ENCODE data around the gene CPVL.

CPVL gene

GRCh38 chr7:29130096-29130495 lies 16.2 kb downstream of the CPVL start:
- H3K79me2 ChIP-seq (ENCODE audit: control insufficient read depth, low read length): no peaks in the 10 kb centered on the region
- no peaks in the 10 kb centered on the region for H3F3A ChIP-seq (ENCODE audit: control insufficient read depth, insufficient read depth)
- no peaks in the 10 kb centered on the region for H3K9me2 ChIP-seq (replicated peaks; ENCODE audit: control insufficient read depth, low read length)
- no peaks in the 10 kb centered on the region for H3K27me3 ChIP-seq (ENCODE audit: control insufficient read depth, low read length)
- H4K20me1 ChIP-seq (ENCODE audit: control insufficient read depth, insufficient read depth, low read depth, low read length): no peaks in the 10 kb centered on the region
- H3K9me3 ChIP-seq (ENCODE audit: control insufficient read depth, insufficient read depth, low read length): no peaks in the 10 kb centered on the region
- TF ChIP-seq CTCF (IDR thresholded peaks at IDR 0.05; ENCODE audit: low read depth, low read length, poor library complexity, severe bottlenecking) (no peak), EZH2phosphoT487 (IDR thresholded peaks at IDR 0.05; ENCODE audit: borderline replicate concordance, low read length) (no peak)
- no peaks in the 10 kb centered on the region for H3K36me3 ChIP-seq (ENCODE audit: control insufficient read depth, low read length)
- no peaks in the 10 kb centered on the region for H3K4me1 ChIP-seq (ENCODE audit: control insufficient read depth, low read length)
- no peak overlapping the region for H3K27ac ChIP-seq (ENCODE audit: low read depth, low read length)
- H3K4me3 ChIP-seq (ENCODE audit: low read length): no peak overlapping the region
- no peak overlapping the region for H3K4me2 ChIP-seq (ENCODE audit: low read length)

GRCh38 chr7:29127527-29127926 lies 18.8 kb downstream of the CPVL start:
- no peak overlapping the region for H3K27ac ChIP-seq (ENCODE audit: low read depth, low read length)
- H3K9me3 ChIP-seq (ENCODE audit: control insufficient read depth, insufficient read depth, low read length): no peaks in the 10 kb centered on the region
- no peak overlapping the region for H3K4me2 ChIP-seq (ENCODE audit: low read length)
- H3K79me2 ChIP-seq (ENCODE audit: control insufficient read depth, low read length): no peaks in the 10 kb centered on the region
- H3F3A ChIP-seq (ENCODE audit: control insufficient read depth, insufficient read depth): no peaks in the 10 kb centered on the region
- no peaks in the 10 kb centered on the region for H3K9me2 ChIP-seq (replicated peaks; ENCODE audit: control insufficient read depth, low read length)
- TF ChIP-seq EZH2phosphoT487 (IDR thresholded peaks at IDR 0.05; ENCODE audit: borderline replicate concordance, low read length): no peak
- TF ChIP-seq CTCF (IDR thresholded peaks at IDR 0.05; ENCODE audit: low read depth, low read length, poor library complexity, severe bottlenecking): no peak
- no peaks in the 10 kb centered on the region for H3K27me3 ChIP-seq (ENCODE audit: control insufficient read depth, low read length)
- H3K4me1 ChIP-seq (ENCODE audit: control insufficient read depth, low read length): no peaks in the 10 kb centered on the region
- H4K20me1 ChIP-seq (ENCODE audit: control insufficient read depth, insufficient read depth, low read depth, low read length): no peaks in the 10 kb centered on the region
- no peaks in the 10 kb centered on the region for H3K36me3 ChIP-seq (ENCODE audit: control insufficient read depth, low read length)
- H3K4me3 ChIP-seq (ENCODE audit: low read length): no peak overlapping the region

GRCh38 chr7:29126804-29127203 lies 19.5 kb downstream of the CPVL start:
- no peaks in the 10 kb centered on the region for H3F3A ChIP-seq (ENCODE audit: control insufficient read depth, insufficient read depth)
- no peak overlapping the region for H3K4me3 ChIP-seq (ENCODE audit: low read length)
- no peak overlapping the region for H3K27ac ChIP-seq (ENCODE audit: low read depth, low read length)
- no peaks in the 10 kb centered on the region for H3K36me3 ChIP-seq (ENCODE audit: control insufficient read depth, low read length)
- no peaks in the 10 kb centered on the region for H3K27me3 ChIP-seq (ENCODE audit: control insufficient read depth, low read length)
- no peaks in the 10 kb centered on the region for H3K9me2 ChIP-seq (replicated peaks; ENCODE audit: control insufficient read depth, low read length)
- H3K4me2 ChIP-seq (ENCODE audit: low read length): no peak overlapping the region
- H3K9me3 ChIP-seq (ENCODE audit: control insufficient read depth, insufficient read depth, low read length): no peaks in the 10 kb centered on the region
- no peaks in the 10 kb centered on the region for H3K79me2 ChIP-seq (ENCODE audit: control insufficient read depth, low read length)
- no peaks in the 10 kb centered on the region for H4K20me1 ChIP-seq (ENCODE audit: control insufficient read depth, insufficient read depth, low read depth, low read length)
- TF ChIP-seq EZH2phosphoT487 (IDR thresholded peaks at IDR 0.05; ENCODE audit: borderline replicate concordance, low read length) (no peak), CTCF (IDR thresholded peaks at IDR 0.05; ENCODE audit: low read depth, low read length, poor library complexity, severe bottlenecking) (no peak)
- H3K4me1 ChIP-seq (ENCODE audit: control insufficient read depth, low read length): no peaks in the 10 kb centered on the region
